ENCODE measurements around the gene MAPK8IP2. TPM values are rescaled to one million over a fixed set of nuclear protein-coding genes. Genes with fewer than 3 reads are reported as not detected.
"Not testable (repeated sequence)": the region's sequence is repeated elsewhere in the genome, so short reads cannot be mapped to it uniquely, and the experiment has no call there.

Gene MAPK8IP2
- polyA plus RNA-seq, 1 donor (not counting 4 experiments of a cell fraction or from before 2014, with no cell fraction given), result 0.29 TPM

- Histone ChIP-seq H3K79me2 (ENCODE audit: control insufficient read depth, insufficient read depth, low read length) (no peaks in the 10 kb centered on the region), H3K27ac (ENCODE audit: control insufficient read depth, insufficient read depth, low read length) (no peak overlapping the region), H4K20me1 (ENCODE audit: control insufficient read depth, extremely low read depth, insufficient read depth, low read length) (no peaks in the 10 kb centered on the region), H3K4me2 (ENCODE audit: control insufficient read depth, extremely low read depth, insufficient read depth, low read depth, low read length) (no peak overlapping the region), H3K36me3 (ENCODE audit: control insufficient read depth in 2 of 2, extremely low read depth in 1 of 2, insufficient read depth in 2 of 2, low read length in 2 of 2) (no peaks in the 10 kb centered on the region), H3K4me1 (ENCODE audit: control insufficient read depth, extremely low read depth, insufficient read depth, low read length) (no peaks in the 10 kb centered on the region), H3K4me3 (ENCODE audit: control insufficient read depth in 2 of 3, extremely low read depth in 1 of 3, insufficient read depth in 2 of 3, low read depth in 1 of 3, low read length in 3 of 3) (no peak overlapping the region), H3K27me3 (ENCODE audit: control insufficient read depth, extremely low read depth, insufficient read depth, low read length) (no peaks in the 10 kb centered on the region), H3K9ac (ENCODE audit: control insufficient read depth, extremely low read depth, insufficient read depth, low read length) (no peak overlapping the region), H3K9me3 (ENCODE audit: control insufficient read depth, low read depth, low read length) (no peaks in the 10 kb centered on the region), H3K9me1 (ENCODE audit: control insufficient read depth, extremely low read depth, insufficient read depth, low read length) (no peaks in the 10 kb centered on the region), H2AFZ (ENCODE audit: control insufficient read depth, low read length) (no peak overlapping the region)
- dilution Hi-C loops (cut with MboI; ENCODE audit: extremely low pct_ligation_motif_present, low sequenced_read_pairs), result no loop called here
- TF ChIP-seq CTCF (optimal IDR thresholded peaks at IDR 0.05 in 1 of 3, IDR thresholded peaks at IDR 0.05 in 1 of 3, conservative IDR thresholded peaks at IDR 0.05 in 1 of 3; ENCODE audit: extremely low read depth in 1 of 3, insufficient read depth in 2 of 3, low read length in 3 of 3) (no peak), EZH2 (IDR thresholded peaks at IDR 0.05; ENCODE audit: low read length) (no peak)
- FAIRE-seq (no peak), DNase-seq (ENCODE audit: low read depth, low spot score) (no peak)
Observed at GRCh38 chr22:50635591-50635990, 35.0 kb downstream of the MAPK8IP2 start.

- H3K27ac ChIP-seq (ENCODE audit: control insufficient read depth, insufficient read depth, low read length); H3K9ac ChIP-seq (ENCODE audit: control insufficient read depth, extremely low read depth, insufficient read depth, low read length); H3K9me3 ChIP-seq (ENCODE audit: control insufficient read depth, low read depth, low read length); H3K4me1 ChIP-seq (ENCODE audit: control insufficient read depth, extremely low read depth, insufficient read depth, low read length); DNase-seq (ENCODE audit: low read depth, low spot score); H3K79me2 ChIP-seq (ENCODE audit: control insufficient read depth, insufficient read depth, low read length); H4K20me1 ChIP-seq (ENCODE audit: control insufficient read depth, extremely low read depth, insufficient read depth, low read length); H3K4me2 ChIP-seq (ENCODE audit: control insufficient read depth, extremely low read depth, insufficient read depth, low read depth, low read length); H3K9me1 ChIP-seq (ENCODE audit: control insufficient read depth, extremely low read depth, insufficient read depth, low read length); H3K36me3 ChIP-seq (ENCODE audit: control insufficient read depth in 2 of 2, extremely low read depth in 1 of 2, insufficient read depth in 2 of 2, low read length in 2 of 2); H3K4me3 ChIP-seq (ENCODE audit: control insufficient read depth in 2 of 3, extremely low read depth in 1 of 3, insufficient read depth in 2 of 3, low read depth in 1 of 3, low read length in 3 of 3); H2AFZ ChIP-seq (ENCODE audit: control insufficient read depth, low read length); dilution Hi-C loops (cut with MboI; ENCODE audit: extremely low pct_ligation_motif_present, low sequenced_read_pairs); FAIRE-seq: not testable (repeated sequence)
- H3K27me3 ChIP-seq (ENCODE audit: control insufficient read depth, extremely low read depth, insufficient read depth, low read length), result peaks cover 36% of the 10 kb centered on the region
Observed at GRCh38 chr22:50640296-50640695, 39.7 kb downstream of the MAPK8IP2 start.

Data from keratinocyte (primary cell).